NT2/D1 (cell line): ENCODE data around the gene C19orf12.

ENCODE experiments used
- SUZ12 ChIP-seq: IDR thresholded peaks from 2 replicates; pipeline ENCODE4 v1.6.1; 2011; ENCODE audit not compliant: insufficient read length, insufficient read depth; ENCODE audit errors: extremely low read depth
- ZNF274 ChIP-seq: IDR thresholded peaks from 2 replicates; pipeline ENCODE4 v1.6.1; 2011; ENCODE audit warnings: mild to moderate bottlenecking, low read depth, low read length

DNA sequence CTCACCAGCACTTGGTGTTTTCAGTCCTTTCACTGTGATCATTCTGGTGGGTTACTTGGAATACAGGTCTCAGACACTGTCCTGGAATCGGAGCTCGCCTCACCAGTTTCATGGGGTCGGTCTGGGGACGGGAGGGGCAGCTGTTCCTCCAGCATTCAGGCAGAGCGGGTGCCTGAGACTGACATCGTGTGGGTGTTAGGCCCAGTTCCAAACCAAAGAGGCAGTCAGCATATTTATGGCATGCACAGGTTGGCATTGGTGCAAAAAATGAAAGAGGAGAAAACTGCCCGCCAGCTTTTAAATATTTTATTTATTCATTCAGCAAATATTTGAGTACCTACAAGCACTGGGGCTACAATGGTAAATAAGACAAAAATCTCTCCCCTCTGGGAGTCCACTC is 29.7 kb downstream of the C19orf12 start:
- no peak for TF ChIP-seq SUZ12
- no peak for TF ChIP-seq ZNF274
